OCI-LY3 (cell line): ENCODE measurements around the gene EBP.
A peak's percentile ranks its signal among the peaks of the same experiment; 100 is the strongest.

ENCODE experiments used
- H2AFZ ChIP-seq: fragments of 200-600, 300-600 bp; shearing (Covaris generic); 2 replicates; pipeline ENCODE4 v1.6.0; 2014; ENCODE audit warnings: antibody characterized with exemption, low read depth, low read length
- H3K27ac ChIP-seq: fragments of 200-600, 300-600 bp; sonication (generic); 2 replicates; pipeline ENCODE4 v1.5.1; 2014; ENCODE audit warnings: mild to moderate bottlenecking, low read length, moderate library complexity, mixed read lengths
- H3K27me3 ChIP-seq: fragments of 200-600, 300-600 bp; sonication (generic); 2 replicates; pipeline ENCODE4 v1.6.1; 2014; ENCODE audit warnings: low read depth, low read length, mixed read lengths
- H3K36me3 ChIP-seq: fragments of 200-600, 300-600 bp; sonication (generic); replicated peaks from 2 replicates; pipeline ENCODE3; 2014; ENCODE audit warnings: low read depth, low read length, mixed read lengths
- H3K4me1 ChIP-seq: fragments of 300-600, 200-600 bp; sonication (generic); 2 replicates; pipeline ENCODE4 v1.6.1; 2014; ENCODE audit warnings: low read length, mixed read lengths
- H3K4me2 ChIP-seq: fragments of 200-600, 300-600 bp; sonication (generic); 2 replicates; pipeline ENCODE4 v1.6.1; 2014; ENCODE audit warnings: low read length, mixed read lengths
- H3K4me3 ChIP-seq: fragments of 300-600, 200-600 bp; sonication (generic); 2 replicates; pipeline ENCODE4 v1.5.1; 2014; ENCODE audit warnings: antibody characterized with exemption, mild to moderate bottlenecking, low read length, moderate library complexity
- H3K79me2 ChIP-seq: fragments of 300-600, 200-600 bp; shearing (Covaris generic); 2 replicates; pipeline ENCODE4 v1.6.1; 2014; ENCODE audit warnings: mild to moderate bottlenecking, low read length, mixed read lengths
- H3K9ac ChIP-seq: fragments of 300-600, 200-600 bp; shearing (Covaris generic); 2 replicates; pipeline ENCODE4 v1.6.0; 2014; ENCODE audit warnings: mild to moderate bottlenecking, low read length, moderate library complexity
- H3K9me3 ChIP-seq: fragments of 200-600, 300-600 bp; shearing (Covaris generic); 2 replicates; pipeline ENCODE4 v1.6.1; 2014; ENCODE audit warnings: low read length, mixed read lengths; ENCODE audit not compliant: insufficient read depth
- H4K20me1 ChIP-seq: fragments of 200-600, 300-600 bp; sonication (generic); 2 replicates; pipeline ENCODE4 v1.6.1; 2016; ENCODE audit warnings: low read length, mixed read lengths; ENCODE audit not compliant: insufficient read depth
- CTCF ChIP-seq: fragments of 200-600, 300-600 bp; sonication (generic); IDR thresholded peaks from 2 replicates; pipeline ENCODE4 v1.5.1; 2014; ENCODE audit warnings: antibody characterized with exemption, low read length, low read depth
- EZH2phosphoT487 ChIP-seq: fragments of 200-600 bp; shearing (Covaris generic); IDR thresholded peaks from 2 replicates; pipeline ENCODE4 v1.6.1; 2018; ENCODE audit warnings: antibody characterized with exemption, mixed run types, low read depth

Gene EBP

GRCh38 chrX:48492293-48492910 lies 29.2 kb upstream of the EBP start:
- H2AFZ ChIP-seq = no peak overlapping the region
- no peaks in the 10 kb centered on the region for H4K20me1 ChIP-seq
- no peak overlapping the region for H3K4me3 ChIP-seq
- no peak overlapping the region for H3K27ac ChIP-seq
- no peaks in the 10 kb centered on the region for H3K27me3 ChIP-seq
- H3K79me2 ChIP-seq = no peaks in the 10 kb centered on the region
- no peak for TF ChIP-seq CTCF
- no peak for TF ChIP-seq EZH2phosphoT487
- no peak overlapping the region for H3K9ac ChIP-seq
- H3K9me3 ChIP-seq = no peaks in the 10 kb centered on the region
- no peak overlapping the region for H3K4me2 ChIP-seq
- no peaks in the 10 kb centered on the region for H3K4me1 ChIP-seq
- H3K36me3 ChIP-seq = no peaks in the 10 kb centered on the region

GRCh38 chrX:48493890-48494364 lies 27.7 kb upstream of the EBP start:
- peak overlapping the region; percentile 54 for H3K4me2 ChIP-seq
- peak overlapping the region; percentile 60; the same call in 1 of the 2 replicates for H2AFZ ChIP-seq
- H3K4me3 ChIP-seq = no peak overlapping the region
- no peaks in the 10 kb centered on the region for H3K4me1 ChIP-seq
- H3K9me3 ChIP-seq = no peaks in the 10 kb centered on the region
- no peaks in the 10 kb centered on the region for H4K20me1 ChIP-seq
- H3K9ac ChIP-seq = no peak overlapping the region
- peak; percentile 61 for TF ChIP-seq CTCF
- TF ChIP-seq EZH2phosphoT487 = no peak
- no peaks in the 10 kb centered on the region for H3K36me3 ChIP-seq
- no peaks in the 10 kb centered on the region for H3K79me2 ChIP-seq
- no peak overlapping the region for H3K27ac ChIP-seq
- H3K27me3 ChIP-seq = no peaks in the 10 kb centered on the region

- Histone ChIP-seq H3K9ac (no peak overlapping the region), H2AFZ (no peak overlapping the region), H3K4me3 (no peak overlapping the region), H3K27ac (no peak overlapping the region), H3K4me1 (no peaks in the 10 kb centered on the region), H3K36me3 (no peaks in the 10 kb centered on the region), H3K4me2 (no peak overlapping the region), H3K79me2 (no peaks in the 10 kb centered on the region), H3K9me3 (no peaks in the 10 kb centered on the region), H4K20me1 (no peaks in the 10 kb centered on the region), H3K27me3 (no peaks in the 10 kb centered on the region)
- TF ChIP-seq CTCF = no peak
- TF ChIP-seq EZH2phosphoT487 = no peak
Measured at GRCh38 chrX:48496660-48497059, 24.9 kb upstream of the EBP start.

- Histone ChIP-seq H2AFZ (no peak overlapping the region), H3K27me3 (no peaks in the 10 kb centered on the region), H3K27ac (no peak overlapping the region), H4K20me1 (no peaks in the 10 kb centered on the region), H3K9ac (no peak overlapping the region), H3K4me2 (no peak overlapping the region), H3K79me2 (no peaks in the 10 kb centered on the region), H3K36me3 (no peaks in the 10 kb centered on the region), H3K9me3 (no peaks in the 10 kb centered on the region), H3K4me1 (no peaks in the 10 kb centered on the region), H3K4me3 (no peak overlapping the region)
- TF ChIP-seq CTCF (no peak), EZH2phosphoT487 (no peak)
Measured at GRCh38 chrX:48497871-48498270, 23.7 kb upstream of the EBP start.
